Measurements from ENCODE around the gene B3GAT2.

B3GAT2 gene

DNA sequence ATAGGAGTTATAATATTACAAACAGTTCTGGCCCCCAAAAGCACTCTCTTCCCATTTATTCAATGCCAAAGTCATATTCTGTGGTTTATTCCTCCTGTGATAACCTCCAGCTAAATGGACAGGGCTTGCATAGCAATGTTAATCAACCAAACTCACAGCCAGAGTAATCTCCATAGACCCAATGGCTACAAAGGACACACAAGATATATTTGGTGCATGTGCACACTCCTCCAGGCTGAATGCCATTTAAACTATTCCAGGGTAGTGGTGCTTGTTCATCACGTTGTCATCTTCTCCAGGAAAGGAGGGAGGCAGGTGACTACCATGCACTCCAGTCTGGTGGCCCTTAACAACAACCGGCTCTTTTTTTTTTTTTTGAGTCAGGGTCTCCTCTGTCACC is 56.8 kb downstream of the B3GAT2 start:
- no peak for DNase-seq (ENCODE audit: low spot score)

GRCh38 chr6:70894001-70894400 is 62.9 kb downstream of the B3GAT2 start:
- DNase-seq (ENCODE audit: low spot score) = no peak

DNA sequence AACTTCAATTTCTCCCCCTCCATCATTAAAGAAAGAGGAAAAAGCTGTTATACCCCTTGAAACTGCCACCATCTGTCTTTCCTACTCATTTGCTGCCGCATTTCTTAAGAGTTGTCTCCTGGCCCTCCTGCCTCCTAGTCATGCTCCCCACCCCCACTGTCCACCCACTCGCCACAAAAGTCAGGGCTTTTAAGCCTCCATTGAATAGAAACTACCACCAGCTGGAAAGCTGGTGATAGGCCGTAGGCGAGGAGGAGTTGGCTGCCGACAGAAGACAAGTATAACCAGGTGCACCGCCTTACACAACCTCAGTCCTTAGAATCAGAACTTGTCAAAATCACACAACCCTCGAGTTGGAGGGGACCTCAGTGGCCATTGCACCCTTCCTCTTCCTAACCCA is 67.6 kb downstream of the B3GAT2 start:
- no peak for DNase-seq (ENCODE audit: low spot score)

DNA sequence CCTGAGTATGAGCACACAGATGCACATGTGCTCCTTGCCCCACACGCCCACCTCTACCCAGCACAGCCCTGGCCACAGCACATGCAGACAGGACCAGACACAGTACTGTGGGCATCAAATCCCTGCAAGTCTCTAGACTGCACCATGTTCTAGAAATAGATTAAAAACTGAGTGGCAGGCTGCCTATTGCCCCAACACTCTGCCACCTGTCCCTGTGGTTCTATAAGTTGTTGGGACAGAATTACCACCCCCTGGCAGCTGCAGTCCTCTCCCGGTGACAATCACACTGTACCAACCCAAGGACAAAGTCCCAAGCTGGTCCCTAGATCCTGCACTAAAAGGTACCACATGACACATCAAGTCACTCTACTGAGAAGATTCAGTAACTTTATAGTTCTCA is 70.2 kb downstream of the B3GAT2 start:
- no peak for DNase-seq (ENCODE audit: low spot score)

DNA sequence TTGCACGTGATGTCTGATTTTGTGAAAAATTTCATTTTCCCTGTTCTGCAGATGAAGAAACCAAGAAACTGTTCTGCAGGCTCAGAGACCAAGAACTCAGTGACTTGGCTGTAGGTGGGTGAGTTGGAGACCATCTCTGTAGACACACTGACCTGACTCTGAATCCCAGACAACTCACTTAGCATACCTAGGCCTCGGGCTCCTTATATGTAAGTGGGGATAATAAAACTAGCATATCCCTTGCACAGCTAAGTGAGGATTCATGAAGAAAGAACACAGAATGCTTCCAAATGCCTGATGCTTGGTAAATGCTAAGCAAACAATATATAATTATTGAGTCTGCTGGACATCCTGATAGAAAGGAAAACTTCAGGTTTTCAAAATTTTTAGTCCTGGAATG is 70.8 kb downstream of the B3GAT2 start:
- DNase-seq (ENCODE audit: low spot score) = no peak

- peak; percentile 51 for DNase-seq (ENCODE audit: low spot score)
Observed at GRCh38 chr6:70884074-70884983, 72.5 kb downstream of the B3GAT2 start.

DNA sequence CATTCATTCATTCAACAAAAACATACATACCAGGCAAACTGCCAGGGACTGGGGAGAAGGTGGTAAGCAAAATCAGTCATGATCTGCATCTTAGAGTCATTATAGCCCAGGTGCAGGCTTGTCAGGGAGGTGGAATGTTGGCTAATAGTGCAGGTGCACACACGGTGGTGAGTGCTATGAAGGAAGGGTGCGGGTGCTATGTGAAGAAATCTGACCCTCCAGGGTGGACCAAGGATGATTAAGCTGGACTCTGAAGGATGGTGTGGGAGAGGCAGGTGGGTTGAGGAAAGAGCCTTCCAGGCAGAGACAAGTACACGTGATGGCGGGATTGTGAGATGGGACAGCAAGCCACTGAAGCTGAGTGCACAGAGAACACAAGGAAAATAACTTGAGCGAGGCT is 77.4 kb downstream of the B3GAT2 start:
- no peak for DNase-seq (ENCODE audit: low spot score)

- no peak for DNase-seq (ENCODE audit: low spot score)
Observed at GRCh38 chr6:70874181-70874913, 82.5 kb downstream of the B3GAT2 start.

GRCh38 chr6:70872469-70872868 is 84.4 kb downstream of the B3GAT2 start:
- DNase-seq (ENCODE audit: low spot score) = no peak

- no peak for DNase-seq (ENCODE audit: low spot score)
Observed at GRCh38 chr6:70864401-70864800, 92.5 kb downstream of the B3GAT2 start.

DNA sequence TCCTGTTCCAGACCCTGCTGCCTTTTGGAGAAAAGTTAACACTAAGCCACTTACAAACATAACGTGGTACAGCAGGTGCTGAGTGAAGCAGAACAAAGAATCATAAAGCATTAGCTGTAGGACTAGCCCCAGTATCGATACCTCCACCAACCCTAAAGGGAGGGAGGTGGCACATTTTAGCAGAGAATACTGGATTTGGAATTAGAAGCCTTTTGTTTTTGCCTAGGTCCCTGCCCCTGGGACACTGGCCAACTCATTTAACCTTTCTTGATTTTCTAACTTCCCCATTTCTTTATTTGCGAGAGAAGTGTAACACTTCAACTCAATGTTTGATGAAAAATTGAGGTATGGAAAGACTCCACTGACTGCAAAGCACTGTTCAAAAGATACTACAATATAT is 93.5 kb downstream of the B3GAT2 start:
- DNase-seq (ENCODE audit: low spot score) = no peak

DNA sequence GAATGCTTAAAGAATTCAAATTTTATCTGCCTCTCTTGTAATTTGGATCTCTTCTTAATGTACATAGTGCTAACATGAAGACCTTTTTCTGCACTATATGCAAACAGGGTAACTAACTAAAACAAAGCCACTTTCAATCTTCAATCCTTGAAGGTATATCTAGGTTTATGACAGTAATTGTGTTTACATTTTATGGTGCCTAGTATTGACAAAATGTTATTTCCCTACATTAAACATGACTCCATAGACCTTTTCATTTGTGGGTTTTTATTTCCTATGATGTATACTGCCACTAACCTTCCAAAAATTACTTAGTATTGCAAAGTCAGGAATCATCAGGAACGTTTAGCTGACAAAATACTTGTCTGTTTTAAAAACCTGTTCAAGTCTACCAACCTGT is 95.9 kb downstream of the B3GAT2 start:
- no peak for DNase-seq (ENCODE audit: low spot score)

GRCh38 chr6:70860045-70860444 is 96.8 kb downstream of the B3GAT2 start:
- DNase-seq (ENCODE audit: low spot score) = no peak

- DNase-seq (ENCODE audit: low spot score) = no peak
Observed at GRCh38 chr6:70857387-70858077, 99.3 kb downstream of the B3GAT2 start.

DNA sequence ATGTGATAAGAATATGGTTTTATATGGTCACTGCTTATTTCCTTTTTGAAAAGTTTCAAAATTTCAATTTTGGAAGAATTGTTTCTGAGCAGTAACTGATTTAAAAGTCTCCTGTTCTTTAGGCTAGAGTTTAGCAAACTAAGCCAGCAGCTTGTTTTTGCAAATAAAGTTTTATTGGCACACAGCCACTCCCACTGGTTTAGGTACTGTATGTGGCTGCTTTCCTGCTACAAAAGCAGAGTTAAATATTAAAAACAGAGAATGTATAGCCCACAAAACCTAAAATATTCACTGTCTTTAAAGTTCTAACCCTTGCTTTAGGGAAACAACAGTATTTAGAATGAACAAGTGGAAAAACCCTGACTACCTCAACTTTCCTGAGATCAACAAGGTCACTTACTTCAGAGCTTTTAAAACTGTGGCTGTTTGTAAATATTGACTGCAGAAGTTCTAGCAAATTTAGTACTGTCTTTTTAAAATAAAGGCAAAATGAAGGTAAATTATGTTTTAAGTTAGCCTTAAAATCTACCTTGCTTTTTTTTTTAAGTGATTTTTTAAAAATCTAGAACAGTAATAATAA is 104.1 kb downstream of the B3GAT2 start:
- no peak for DNase-seq (ENCODE audit: low spot score)

GRCh38 chr6:70849348-70850069 is 107.4 kb downstream of the B3GAT2 start:
- DNase-seq (ENCODE audit: low spot score) = no peak

- no peak for DNase-seq (ENCODE audit: low spot score)
Observed at GRCh38 chr6:70847106-70848084, 109.5 kb downstream of the B3GAT2 start.

- DNase-seq (ENCODE audit: low spot score) = no peak
Observed at GRCh38 chr6:70846207-70846835, 110.5 kb downstream of the B3GAT2 start.

DNA sequence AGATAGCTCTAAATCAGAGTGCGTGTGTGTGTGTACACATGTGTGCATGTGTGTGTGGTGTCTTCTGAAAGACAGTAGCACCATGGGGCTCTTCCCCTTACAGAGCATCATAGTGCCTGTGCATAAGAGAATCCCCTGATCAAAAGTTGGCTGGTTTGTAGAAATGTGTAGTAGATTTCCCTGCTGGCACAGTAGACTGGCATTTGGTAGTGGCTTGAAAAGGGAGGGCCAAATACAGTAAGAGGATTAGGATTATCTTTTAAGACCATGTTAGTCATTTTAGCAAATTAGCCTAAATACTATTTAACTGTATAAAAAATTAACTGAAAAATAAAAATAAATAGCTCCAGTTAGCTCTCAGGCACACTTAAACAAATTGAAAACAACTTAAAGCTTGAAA is 112.6 kb downstream of the B3GAT2 start:
- no peak for DNase-seq (ENCODE audit: low spot score)

GRCh38 chr6:70843328-70843918 is 113.4 kb downstream of the B3GAT2 start:
- no peak for DNase-seq (ENCODE audit: low spot score)
